Body of pancreas (tissue), 4 donors: ENCODE results near the gene IVNS1ABP. TPM values are rescaled to one million over a fixed set of nuclear protein-coding genes. Genes with fewer than 3 reads are reported as not detected.
"Not testable (repeated sequence)": the region's sequence is repeated elsewhere in the genome, so short reads cannot be mapped to it uniquely, and the experiment has no call there.

ENCODE experiments used
- ATAC-seq: fragments of 150-250 bp; one replicate; pipeline ENCODE4 v1.9.1; 2016
- DNase-seq, 4 donors: peaks; one replicate each; pipeline ENCODE4 v3.0.0-alpha.2; 2019
- H3K27ac ChIP-seq, 4 donors: fragments of 200-600 bp; sonication (generic); 1 replicate in 3 of 4; 2 replicates in 1 of 4; pipeline versions ENCODE4 v1.5.1 to v1.6.1; 2016 to 2019; ENCODE audit warnings: mild to moderate bottlenecking in 1 of 4, mixed read lengths in 1 of 4, moderate library complexity in 1 of 4
- H3K27me3 ChIP-seq, 2 donors: fragments of 200-600 bp; sonication (generic); one replicate each; pipeline ENCODE4 v1.6.0; 2016; ENCODE audit warnings: mild to moderate bottlenecking in 1 of 2
- H3K36me3 ChIP-seq, 2 donors: fragments of 200-600 bp; sonication (generic); replicated peaks in 1 of 2; 2 replicates each; pipeline ENCODE4 v1.5.1; 2016; ENCODE audit warnings: low read depth in 2 of 2; ENCODE audit not compliant: insufficient read depth in 1 of 2
- H3K4me1 ChIP-seq: fragments of 200-600 bp; sonication (generic); one replicate; pipeline ENCODE4 v1.6.0; 2016
- H3K4me3 ChIP-seq, 2 donors: fragments of 200-600 bp; sonication (generic); 1 replicate in 1 of 2; 2 replicates in 1 of 2; pipeline ENCODE4 v1.5.1; 2016 to 2019
- H3K9me3 ChIP-seq, 3 donors: fragments of 200-600 bp; sonication (generic); 1 replicate in 2 of 3; 2 replicates in 1 of 3; pipeline ENCODE4 v1.5.1; 2016
- POLR2A ChIP-seq, 3 donors: fragments of 450-650 bp; IDR thresholded peaks; one replicate each; pipeline ENCODE4 v1.6.1; 2016; ENCODE audit warnings: antibody characterized with exemption in 3 of 3, mild to moderate bottlenecking in 2 of 3
- WGBS, 2 donors: methylation state at CpG; one replicate each; pipeline ENCODE4 v1.1.5; 2017; 5-methylcytosine and 5-hydroxymethylcytosine counted together
- intact Hi-C: fragments of 100-400 bp; cut with DNase I; formaldehyde crosslinking; loops from one replicate; pipeline ENCODE4 v1.15.1; 2023
- small RNA-seq: library from RNA; depleted of rRNA; stranded (forward); fragments of <200 nt; gene quantifications from one replicate; pipeline ENCODE3, GENCODE V24; 2016
- total RNA-seq, 2 donors: library from RNA; depleted of rRNA; stranded (reverse); fragments of >200 nt; gene quantifications; one replicate each; pipeline ENCODE4 v1.1.0, GENCODE V29; 2016
- TF ChIP-seq, protein P1 (sequence below), 7 experiments: fragments of 450-650 bp in 4 of 7; fragments of 200-600 bp in 3 of 7; sonication (generic) in 3 of 7; IDR thresholded peaks; one replicate each; pipeline ENCODE4 v1.5.1; 2016 to 2019; ENCODE audit warnings: antibody characterized with exemption in 7 of 7

The IVNS1ABP gene
- total RNA-seq, 2 donors from 2014 or later, result 33.6 to 43.8 TPM

DNA sequence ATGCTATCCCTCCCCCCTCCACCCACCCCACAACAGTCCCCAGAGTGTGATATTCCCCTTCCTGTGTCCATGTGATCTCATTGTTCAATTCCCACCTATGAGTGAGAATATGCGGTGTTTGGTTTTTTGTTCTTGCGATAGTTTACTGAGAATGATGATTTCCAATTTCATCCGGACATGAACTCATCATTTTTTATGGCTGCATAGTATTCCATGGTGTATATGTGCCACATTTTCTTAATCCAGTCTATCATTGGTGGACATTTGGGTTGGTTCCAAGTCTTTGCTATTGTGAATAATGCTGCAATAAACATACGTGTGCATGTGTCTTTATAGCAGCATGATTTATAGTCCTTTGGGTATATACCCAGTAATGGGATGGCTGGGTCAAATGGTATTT lies 65.1 kb downstream of the IVNS1ABP start:
- H3K27ac ChIP-seq, H3K4me3 ChIP-seq, intact Hi-C loops, H3K27me3 ChIP-seq, ATAC-seq, H3K4me1 ChIP-seq, DNase-seq, H3K9me3 ChIP-seq, H3K36me3 ChIP-seq: not testable (repeated sequence)
- WGBS, 2 donors, result 89 to 93% methylated on average over 3 of the region's 4 CpGs

GRCh38 chr1:185250063-185250462 lies 67.0 kb downstream of the IVNS1ABP start:
- ATAC-seq, result no peak
- intact Hi-C loops, result no loop called here
- Histone ChIP-seq H3K27me3 (no peaks in the 10 kb centered on the region), H3K9me3 (no peaks in the 10 kb centered on the region), H3K4me3 (no peak overlapping the region), H3K4me1 (peaks cover 7% of the 10 kb centered on the region), H3K36me3 (no peaks in the 10 kb centered on the region), H3K27ac (no peak overlapping the region)
- TF ChIP-seq, protein P1, sequence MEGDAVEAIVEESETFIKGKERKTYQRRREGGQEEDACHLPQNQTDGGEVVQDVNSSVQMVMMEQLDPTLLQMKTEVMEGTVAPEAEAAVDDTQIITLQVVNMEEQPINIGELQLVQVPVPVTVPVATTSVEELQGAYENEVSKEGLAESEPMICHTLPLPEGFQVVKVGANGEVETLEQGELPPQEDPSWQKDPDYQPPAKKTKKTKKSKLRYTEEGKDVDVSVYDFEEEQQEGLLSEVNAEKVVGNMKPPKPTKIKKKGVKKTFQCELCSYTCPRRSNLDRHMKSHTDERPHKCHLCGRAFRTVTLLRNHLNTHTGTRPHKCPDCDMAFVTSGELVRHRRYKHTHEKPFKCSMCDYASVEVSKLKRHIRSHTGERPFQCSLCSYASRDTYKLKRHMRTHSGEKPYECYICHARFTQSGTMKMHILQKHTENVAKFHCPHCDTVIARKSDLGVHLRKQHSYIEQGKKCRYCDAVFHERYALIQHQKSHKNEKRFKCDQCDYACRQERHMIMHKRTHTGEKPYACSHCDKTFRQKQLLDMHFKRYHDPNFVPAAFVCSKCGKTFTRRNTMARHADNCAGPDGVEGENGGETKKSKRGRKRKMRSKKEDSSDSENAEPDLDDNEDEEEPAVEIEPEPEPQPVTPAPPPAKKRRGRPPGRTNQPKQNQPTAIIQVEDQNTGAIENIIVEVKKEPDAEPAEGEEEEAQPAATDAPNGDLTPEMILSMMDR (IDR thresholded peaks at IDR 0.05), result no peak
- no peak for TF ChIP-seq POLR2A (IDR thresholded peaks at IDR 0.05)
- WGBS, 2 donors, result 96 to 97% methylated on average over 4 of the region's 4 CpGs
- no peak for DNase-seq

DNA sequence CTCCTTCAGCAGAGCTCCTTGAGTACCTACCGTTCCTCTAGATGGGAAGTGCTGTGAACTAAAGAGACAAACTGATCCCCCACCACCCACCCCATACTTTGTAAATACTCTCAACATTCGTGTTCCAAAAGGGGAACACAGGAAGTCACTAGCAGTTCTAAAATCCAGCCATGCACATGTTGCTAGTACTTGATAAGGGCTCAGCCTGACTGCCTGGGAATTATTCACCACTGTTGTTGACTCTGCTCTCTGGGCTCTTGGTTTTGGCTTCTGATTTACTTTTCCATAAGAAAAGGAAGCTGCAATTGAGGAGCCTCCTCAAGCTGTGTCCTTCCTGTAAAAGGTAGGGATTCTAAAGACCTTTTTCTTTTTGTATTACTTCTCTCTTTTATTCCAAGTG lies 67.5 kb downstream of the IVNS1ABP start:
- peak in 1 of 4 donors; percentile 4 for DNase-seq
- H3K4me3 ChIP-seq, result no peak overlapping the region
- TF ChIP-seq, protein P1 (IDR thresholded peaks at IDR 0.05), result no peak
- no peak for TF ChIP-seq POLR2A (IDR thresholded peaks at IDR 0.05)
- H3K27me3 ChIP-seq, result no peaks in the 10 kb centered on the region
- no peaks in the 10 kb centered on the region for H3K9me3 ChIP-seq
- intact Hi-C loops, result no loop called here
- no peaks in the 10 kb centered on the region for H3K36me3 ChIP-seq
- 43% methylated on average over 2 of the region's 2 CpGs for WGBS, 2 donors
- no peak overlapping the region for H3K27ac ChIP-seq
- H3K4me1 ChIP-seq, result peaks cover 7% of the 10 kb centered on the region
- no peak for ATAC-seq

Small RNAs within 50 kb of the gene (small RNA-seq; reads per million reads assigned to genes)
- not detected for gene RF00019

Other genes starting within 250 kb of the IVNS1ABP start
- 10 to 100 TPM; 10.5 to 10.9 TPM for gene TRMT1L, start 160.3 kb downstream of the IVNS1ABP start, total RNA-seq
- 10 to 100 TPM in 1 of 2 donors, 1 to 10 TPM in 1; 7.6 to 13.0 TPM for gene SWT1, start 160.1 kb downstream of the IVNS1ABP start, total RNA-seq